SK-N-MC (cell line): ENCODE measurements around the gene FANK1.

Source experiments
- EZH2 ChIP-seq: fragments of 200-600 bp; sonication (generic); IDR thresholded peaks from one replicate; pipeline ENCODE4 v1.6.1; 2017; ENCODE audit warnings: antibody characterized with exemption
- POLR2AphosphoS5 ChIP-seq: IDR thresholded peaks from 2 replicates; pipeline ENCODE4 v1.6.1; 2012; ENCODE audit warnings: mild to moderate bottlenecking, low read depth, low read length, borderline replicate concordance

DNA sequence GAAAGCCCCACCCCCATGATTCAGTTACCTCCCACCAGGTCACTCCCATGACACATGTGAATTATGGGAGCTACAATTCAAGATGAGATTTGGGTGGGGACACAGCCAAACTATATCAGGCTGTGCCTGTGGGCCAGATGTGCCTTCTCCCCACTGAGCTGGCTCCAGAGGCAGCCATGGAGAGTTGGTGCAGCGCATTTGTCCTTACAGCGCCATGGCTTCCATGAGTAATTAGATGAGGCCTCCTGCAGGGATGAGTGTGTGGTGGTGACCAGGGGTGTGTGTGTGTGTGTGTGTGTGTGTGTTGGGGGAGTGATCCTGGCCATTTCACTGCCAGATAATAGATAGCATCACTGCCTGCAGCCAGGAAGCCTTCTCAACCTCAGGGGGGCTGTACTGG is 94.6 kb downstream of the FANK1 start:
- TF ChIP-seq EZH2 (no peak), POLR2AphosphoS5 (no peak)
